ENCODE results near the gene HSD17B11.

DNA sequence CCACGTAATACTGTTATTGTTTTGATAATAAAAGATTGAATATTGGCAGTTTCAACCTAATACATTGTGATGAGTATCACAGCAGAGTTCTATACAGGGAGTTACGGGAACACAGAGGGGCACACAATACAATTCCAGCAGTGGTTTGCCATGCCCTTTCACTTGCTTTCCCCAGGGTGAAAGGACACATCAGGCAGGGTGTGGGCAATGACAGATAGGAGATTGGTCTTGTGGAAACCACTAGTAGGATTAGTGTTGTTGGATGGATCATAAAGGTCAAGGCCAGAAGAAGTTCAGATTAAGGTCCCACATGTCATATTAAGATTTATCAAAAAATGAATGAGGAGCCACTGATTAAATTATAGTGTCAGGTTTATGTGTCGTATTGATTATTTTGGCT, 8.1 kb downstream of the HSD17B11 start:
- TF ChIP-seq, protein P1, sequence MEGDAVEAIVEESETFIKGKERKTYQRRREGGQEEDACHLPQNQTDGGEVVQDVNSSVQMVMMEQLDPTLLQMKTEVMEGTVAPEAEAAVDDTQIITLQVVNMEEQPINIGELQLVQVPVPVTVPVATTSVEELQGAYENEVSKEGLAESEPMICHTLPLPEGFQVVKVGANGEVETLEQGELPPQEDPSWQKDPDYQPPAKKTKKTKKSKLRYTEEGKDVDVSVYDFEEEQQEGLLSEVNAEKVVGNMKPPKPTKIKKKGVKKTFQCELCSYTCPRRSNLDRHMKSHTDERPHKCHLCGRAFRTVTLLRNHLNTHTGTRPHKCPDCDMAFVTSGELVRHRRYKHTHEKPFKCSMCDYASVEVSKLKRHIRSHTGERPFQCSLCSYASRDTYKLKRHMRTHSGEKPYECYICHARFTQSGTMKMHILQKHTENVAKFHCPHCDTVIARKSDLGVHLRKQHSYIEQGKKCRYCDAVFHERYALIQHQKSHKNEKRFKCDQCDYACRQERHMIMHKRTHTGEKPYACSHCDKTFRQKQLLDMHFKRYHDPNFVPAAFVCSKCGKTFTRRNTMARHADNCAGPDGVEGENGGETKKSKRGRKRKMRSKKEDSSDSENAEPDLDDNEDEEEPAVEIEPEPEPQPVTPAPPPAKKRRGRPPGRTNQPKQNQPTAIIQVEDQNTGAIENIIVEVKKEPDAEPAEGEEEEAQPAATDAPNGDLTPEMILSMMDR (IDR thresholded peaks at IDR 0.05) = no peak
- no peak for TF ChIP-seq EZH2 (IDR thresholded peaks at IDR 0.05; ENCODE audit: borderline replicate concordance, insufficient read depth, low read depth, low read length, poor library complexity, severe bottlenecking)
